Measurements from ENCODE around the gene ZNF319. TPM values are rescaled to one million over a fixed set of nuclear protein-coding genes. Genes with fewer than 3 reads are reported as not detected.

ZNF319 gene
- total RNA-seq, 4 donors from 2014 or later = 3.3 to 12.1 (median 8.4) TPM

DNA sequence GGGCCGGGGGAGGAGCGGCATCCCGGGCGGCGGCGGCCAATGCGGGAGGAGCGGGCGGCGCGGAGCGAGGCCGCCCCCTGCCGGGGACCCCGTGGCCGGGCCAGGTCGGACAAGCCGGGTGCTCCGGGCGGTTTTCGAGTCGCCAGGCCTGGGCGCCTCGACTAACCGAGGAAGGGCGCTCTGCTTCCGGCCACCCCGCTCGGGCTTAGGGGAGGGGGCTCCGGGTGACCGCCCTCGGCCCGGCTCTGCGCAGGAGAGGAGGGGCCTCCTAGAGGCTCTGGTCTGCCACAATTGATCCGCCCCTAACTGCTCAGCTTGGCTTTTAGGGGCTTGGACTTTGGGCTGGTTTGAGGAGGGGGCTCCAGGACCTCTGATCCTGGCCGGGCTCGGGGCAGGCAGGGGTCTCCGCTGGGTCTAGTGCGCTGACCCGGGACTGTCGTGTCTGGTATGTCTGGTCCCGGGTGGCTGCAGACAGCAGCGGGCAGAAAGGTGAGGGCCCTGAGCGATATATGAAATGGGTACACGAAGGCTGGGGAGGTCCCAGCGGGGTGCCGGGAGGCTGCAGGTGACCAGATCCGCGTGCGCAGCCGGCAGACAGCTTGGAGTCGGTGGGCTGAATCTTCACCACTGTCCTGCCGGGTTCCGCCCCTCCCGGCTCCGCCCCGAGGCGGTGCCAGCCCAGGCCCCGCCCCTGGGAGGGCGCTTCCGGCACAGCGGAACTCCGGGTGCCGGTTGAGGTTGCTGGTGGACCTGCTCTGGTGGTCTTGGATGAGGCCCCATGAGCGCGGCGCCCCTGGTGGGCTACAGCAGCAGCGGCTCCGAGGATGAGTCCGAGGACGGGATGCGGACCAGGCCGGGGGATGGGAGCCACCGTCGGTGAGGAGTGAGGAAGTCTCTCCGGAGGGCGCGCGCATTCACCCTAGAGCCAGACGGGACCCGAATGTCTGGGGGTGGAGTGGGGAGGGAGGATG, 519 bp upstream of the ZNF319 start, which contains the start of gene USB1:
Gene USB1, plus strand, starts transcription at position 702 of the 971 bp plus-strand sequence. Its CDS starts 77 bp downstream, at position 779.
- H3K4me3 ChIP-seq = peak within 1 kb of the TSS; percentile 64 to 95 (median 67)
- no peaks in the 10 kb centered on the region for H3K9me3 ChIP-seq
- H3K27ac ChIP-seq = peak within 1 kb of the TSS; percentile 83 to 94 (median 86)
- peak; percentile 82 to 93 (median 93) for DNase-seq
- H3K4me1 ChIP-seq = peaks cover 4 to 24% (median 5%) of the 10 kb centered on the region in 4 donors
- TF ChIP-seq POLR2A (IDR thresholded peaks at IDR 0.05) = peak; percentile 60 to 80
- TF ChIP-seq, protein P1, sequence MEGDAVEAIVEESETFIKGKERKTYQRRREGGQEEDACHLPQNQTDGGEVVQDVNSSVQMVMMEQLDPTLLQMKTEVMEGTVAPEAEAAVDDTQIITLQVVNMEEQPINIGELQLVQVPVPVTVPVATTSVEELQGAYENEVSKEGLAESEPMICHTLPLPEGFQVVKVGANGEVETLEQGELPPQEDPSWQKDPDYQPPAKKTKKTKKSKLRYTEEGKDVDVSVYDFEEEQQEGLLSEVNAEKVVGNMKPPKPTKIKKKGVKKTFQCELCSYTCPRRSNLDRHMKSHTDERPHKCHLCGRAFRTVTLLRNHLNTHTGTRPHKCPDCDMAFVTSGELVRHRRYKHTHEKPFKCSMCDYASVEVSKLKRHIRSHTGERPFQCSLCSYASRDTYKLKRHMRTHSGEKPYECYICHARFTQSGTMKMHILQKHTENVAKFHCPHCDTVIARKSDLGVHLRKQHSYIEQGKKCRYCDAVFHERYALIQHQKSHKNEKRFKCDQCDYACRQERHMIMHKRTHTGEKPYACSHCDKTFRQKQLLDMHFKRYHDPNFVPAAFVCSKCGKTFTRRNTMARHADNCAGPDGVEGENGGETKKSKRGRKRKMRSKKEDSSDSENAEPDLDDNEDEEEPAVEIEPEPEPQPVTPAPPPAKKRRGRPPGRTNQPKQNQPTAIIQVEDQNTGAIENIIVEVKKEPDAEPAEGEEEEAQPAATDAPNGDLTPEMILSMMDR (IDR thresholded peaks at IDR 0.05) = peak; percentile 46 to 84 (median 72)
- peaks cover 0 to 37% (median 0%) of the 10 kb centered on the region in 3 donors for H3K36me3 ChIP-seq
- H3K27me3 ChIP-seq = no peaks in the 10 kb centered on the region

DNA sequence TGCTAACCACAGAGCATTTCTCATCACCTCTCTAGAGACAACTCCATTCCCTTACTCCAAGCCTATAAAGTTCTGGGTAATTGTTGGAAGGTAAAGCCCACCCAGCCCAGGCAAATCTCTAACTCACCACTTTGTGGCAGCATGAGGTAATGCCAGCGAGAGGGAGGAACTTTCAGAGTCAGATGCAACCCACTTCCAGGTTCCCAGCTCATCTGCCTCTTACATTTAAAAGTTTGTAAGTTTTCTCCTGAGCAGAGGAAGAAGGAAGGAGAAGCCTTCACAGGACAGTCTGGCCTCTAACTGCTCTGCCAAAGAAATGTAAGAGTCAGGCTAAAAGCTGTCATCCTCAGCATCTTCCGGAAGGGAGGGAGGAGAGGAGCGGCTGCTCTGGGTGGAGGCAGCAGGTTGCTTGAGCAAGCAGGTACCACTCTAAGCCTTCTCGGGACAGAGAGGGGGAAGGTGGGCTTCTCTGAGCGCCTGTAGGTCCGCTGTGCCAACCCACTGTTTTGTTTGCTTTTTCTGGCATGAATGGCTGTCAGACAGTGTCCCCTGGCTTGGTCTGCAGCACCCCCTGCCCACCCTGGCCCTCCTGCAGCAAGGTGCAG, 1.0 kb downstream of the ZNF319 start:
- Histone ChIP-seq H3K4me1 (peaks cover 4 to 24% (median 5%) of the 10 kb centered on the region in 4 donors), H3K27me3 (no peaks in the 10 kb centered on the region), H3K36me3 (peaks cover 0 to 37% (median 0%) of the 10 kb centered on the region in 3 donors), H3K27ac (peak overlapping the region; percentile 83 to 94 (median 86)), H3K9me3 (no peaks in the 10 kb centered on the region), H3K4me3 (peak overlapping the region; percentile 64 to 95 (median 67))
- TF ChIP-seq, protein P1 (IDR thresholded peaks at IDR 0.05) = peak in 1 of 6 experiments; percentile 10
- TF ChIP-seq POLR2A (IDR thresholded peaks at IDR 0.05) = no peak
- DNase-seq = peak in 1 of 3 donors; percentile 23

DNA sequence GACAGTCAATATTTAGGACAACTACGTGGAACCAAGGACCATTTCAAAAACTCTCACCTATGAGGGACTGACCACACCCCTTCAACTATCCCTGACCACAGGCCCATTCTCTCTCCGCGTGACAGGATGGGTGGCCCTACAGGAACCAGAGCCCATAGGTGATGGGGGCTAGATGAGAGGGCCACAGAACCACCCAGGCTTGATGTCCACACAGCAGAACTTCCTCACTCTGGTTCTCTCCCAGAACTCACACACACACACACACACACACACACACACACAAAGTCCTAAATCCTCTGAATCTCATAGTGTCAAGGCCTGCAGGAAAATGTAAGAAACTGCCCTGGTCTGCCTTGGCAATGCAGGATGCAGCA, 1.5 kb downstream of the ZNF319 start:
- DNase-seq = no peak
- H3K4me1 ChIP-seq = peaks cover 4 to 24% (median 5%) of the 10 kb centered on the region in 4 donors
- peak overlapping the region in 1 of 4 donors; percentile 64 for H3K4me3 ChIP-seq
- peaks cover 0 to 37% (median 0%) of the 10 kb centered on the region in 3 donors for H3K36me3 ChIP-seq
- H3K9me3 ChIP-seq = no peaks in the 10 kb centered on the region
- H3K27ac ChIP-seq = peak overlapping the region in 2 of 4 donors; percentile 89 to 94
- H3K27me3 ChIP-seq = no peaks in the 10 kb centered on the region
- TF ChIP-seq POLR2A (IDR thresholded peaks at IDR 0.05) = no peak
- TF ChIP-seq, protein P1 (IDR thresholded peaks at IDR 0.05) = no peak

DNA sequence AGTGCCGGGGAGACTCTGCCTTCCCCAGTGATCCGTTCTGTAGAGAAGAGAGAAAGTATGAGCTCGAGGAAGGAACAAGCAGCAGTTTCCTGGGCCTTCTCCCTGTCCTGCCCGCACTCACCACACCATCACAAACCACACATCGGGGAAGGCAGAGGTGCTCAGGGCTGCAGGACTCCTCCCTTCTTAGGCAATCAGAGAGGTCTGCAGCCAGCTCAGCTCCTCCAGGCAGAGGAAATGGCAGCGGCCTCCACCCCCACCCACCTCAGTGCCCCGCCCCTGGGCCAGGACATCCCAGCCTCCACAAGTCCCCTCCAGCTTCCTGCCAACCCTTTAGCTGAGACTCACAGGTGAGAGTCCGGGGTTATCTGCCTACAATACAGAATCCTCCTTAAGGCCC, 2.0 kb downstream of the ZNF319 start:
- no peaks in the 10 kb centered on the region for H3K9me3 ChIP-seq
- no peak overlapping the region for H3K4me3 ChIP-seq
- TF ChIP-seq POLR2A (IDR thresholded peaks at IDR 0.05) = no peak
- TF ChIP-seq, protein P1 (IDR thresholded peaks at IDR 0.05) = no peak
- peaks cover 4 to 24% (median 5%) of the 10 kb centered on the region in 4 donors for H3K4me1 ChIP-seq
- peaks cover 0 to 37% (median 0%) of the 10 kb centered on the region in 3 donors for H3K36me3 ChIP-seq
- peak overlapping the region in 1 of 4 donors; percentile 25 for H3K27ac ChIP-seq
- DNase-seq = peak; percentile 40 to 80 (median 62)
- H3K27me3 ChIP-seq = no peaks in the 10 kb centered on the region

DNA sequence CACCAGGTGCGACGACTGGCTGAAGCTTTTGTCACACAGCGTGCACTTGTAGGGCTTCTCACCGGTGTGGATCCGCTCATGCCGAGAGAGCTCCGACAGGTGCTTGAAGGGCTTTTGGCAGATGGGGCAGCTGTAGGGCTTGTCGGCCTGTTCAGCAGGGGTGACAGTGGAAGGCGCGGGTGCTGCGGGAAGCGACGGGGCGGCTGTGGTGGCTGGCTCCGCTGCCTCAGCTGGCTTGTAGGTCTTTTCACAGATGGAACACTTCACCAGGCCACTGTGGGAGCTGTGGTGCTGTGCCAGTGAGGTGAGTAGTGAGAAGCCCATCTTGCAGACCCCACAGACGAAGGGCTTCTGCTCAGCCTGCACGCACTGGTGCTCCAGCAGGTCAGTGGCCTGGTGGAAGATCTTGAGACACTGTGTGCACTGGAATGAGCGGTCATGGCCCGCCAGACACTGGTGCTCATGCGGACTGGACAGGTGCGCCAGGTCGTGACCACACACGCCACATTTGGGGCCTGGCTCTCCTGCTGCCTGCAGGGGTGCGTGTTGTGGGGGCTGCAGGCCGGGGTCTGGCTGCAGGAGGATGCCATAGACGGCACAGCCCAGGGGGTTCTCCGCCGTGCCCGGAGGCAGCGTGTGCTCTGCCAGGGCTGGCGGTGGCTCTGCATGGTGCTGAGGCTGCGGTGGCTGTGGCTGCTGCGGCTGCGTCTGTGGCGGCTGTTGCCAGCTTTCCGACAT, 2.8 kb downstream of the ZNF319 start:
- TF ChIP-seq, protein P1 (IDR thresholded peaks at IDR 0.05) = no peak
- no peak for TF ChIP-seq POLR2A (IDR thresholded peaks at IDR 0.05)
- no peak for DNase-seq
- peaks cover 4 to 24% (median 5%) of the 10 kb centered on the region in 4 donors for H3K4me1 ChIP-seq
- no peaks in the 10 kb centered on the region for H3K9me3 ChIP-seq
- no peak overlapping the region for H3K4me3 ChIP-seq
- H3K27me3 ChIP-seq = no peaks in the 10 kb centered on the region
- peaks cover 0 to 30% (median 0%) of the 10 kb centered on the region in 3 donors for H3K36me3 ChIP-seq
- no peak overlapping the region for H3K27ac ChIP-seq

Measured in Peyer's patch (tissue), 4 donors.